ENCODE measurements around the gene ALOX5.
"Not testable (repeated sequence)": the region's sequence is repeated elsewhere in the genome, so short reads cannot be mapped to it uniquely, and the experiment has no call there.

The ALOX5 gene

DNA sequence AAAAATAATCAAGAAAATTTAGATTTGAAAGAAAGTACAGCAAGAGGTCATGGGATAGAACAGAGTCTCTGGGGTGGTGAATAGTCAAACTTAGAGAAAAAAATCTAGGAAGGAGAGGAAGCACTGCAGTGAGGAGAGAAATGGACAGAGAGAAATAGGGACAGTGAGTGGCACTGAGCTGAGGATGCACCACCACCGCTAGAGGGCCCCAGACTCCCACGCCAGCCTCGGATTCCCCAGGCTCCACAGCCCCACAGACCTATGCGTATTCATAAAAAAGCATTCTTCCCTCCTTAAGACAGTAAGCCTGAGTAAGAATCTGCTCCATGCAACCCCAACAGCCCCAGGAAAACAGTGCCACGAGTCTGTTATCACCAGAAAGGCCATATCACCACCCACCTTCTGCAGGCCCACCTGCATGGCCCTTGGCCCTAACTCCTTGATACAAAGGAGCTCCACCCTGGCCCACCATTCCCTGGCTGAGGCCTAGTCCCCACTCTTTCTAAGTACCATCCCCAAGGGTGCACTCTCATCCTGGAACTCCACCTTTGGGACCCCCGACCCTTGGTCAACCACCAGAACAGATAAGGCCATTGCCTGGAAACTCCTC, 91.0 kb downstream of the ALOX5 start:
- peak in 45 of 51 donors; percentile 9 to 88 (median 61) for DNase-seq

DNA sequence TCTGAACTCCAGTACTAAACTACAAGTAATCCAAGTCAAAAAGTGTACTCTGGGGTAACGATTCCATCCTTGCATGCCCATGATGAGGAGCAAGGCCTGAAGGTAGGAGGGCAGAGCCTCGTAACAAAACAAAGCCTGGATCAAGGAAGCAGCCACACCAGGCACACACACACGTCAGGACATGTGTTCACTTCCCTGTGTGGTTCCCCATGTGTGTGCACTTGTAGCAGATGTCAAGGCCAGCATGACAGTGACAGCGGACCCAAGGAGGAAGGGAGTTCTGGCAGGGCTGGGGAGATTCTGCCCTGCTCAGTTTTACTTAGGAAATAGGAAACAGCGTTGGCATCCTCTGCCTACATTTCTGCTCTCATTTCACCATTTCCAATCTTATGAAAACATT, 92.8 kb downstream of the ALOX5 start:
- DNase-seq = no peak

GRCh38 chr10:45468079-45468478, 94.1 kb downstream of the ALOX5 start:
- DNase-seq = no peak

- peak in 1 of 51 donors; percentile 18 for DNase-seq
Measured at GRCh38 chr10:45470098-45471012, 96.3 kb downstream of the ALOX5 start.

- DNase-seq = no peak
Measured at GRCh38 chr10:45471059-45471458, 97.0 kb downstream of the ALOX5 start.

- DNase-seq = no peak
Measured at GRCh38 chr10:45471531-45472310, 97.7 kb downstream of the ALOX5 start.

DNA sequence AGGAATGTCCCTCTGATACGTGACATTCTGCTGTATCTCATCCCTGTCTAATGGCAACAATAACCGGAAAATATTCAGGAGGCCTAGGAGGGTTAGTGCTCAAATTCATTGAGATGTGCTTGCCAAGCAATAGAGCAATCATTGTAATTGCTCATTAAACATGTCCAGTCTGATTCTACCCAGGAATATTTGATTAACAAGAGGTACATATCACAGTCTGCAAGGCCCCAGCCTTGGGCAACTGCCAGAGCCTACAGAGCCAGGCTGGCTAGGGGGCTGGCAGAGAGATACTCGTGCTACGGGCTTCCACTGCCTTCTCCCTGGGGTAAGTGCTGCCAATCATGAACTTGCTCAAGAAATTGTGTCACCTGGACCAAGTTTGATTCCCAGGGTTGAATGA, 99.1 kb downstream of the ALOX5 start:
- DNase-seq = no peak

DNA sequence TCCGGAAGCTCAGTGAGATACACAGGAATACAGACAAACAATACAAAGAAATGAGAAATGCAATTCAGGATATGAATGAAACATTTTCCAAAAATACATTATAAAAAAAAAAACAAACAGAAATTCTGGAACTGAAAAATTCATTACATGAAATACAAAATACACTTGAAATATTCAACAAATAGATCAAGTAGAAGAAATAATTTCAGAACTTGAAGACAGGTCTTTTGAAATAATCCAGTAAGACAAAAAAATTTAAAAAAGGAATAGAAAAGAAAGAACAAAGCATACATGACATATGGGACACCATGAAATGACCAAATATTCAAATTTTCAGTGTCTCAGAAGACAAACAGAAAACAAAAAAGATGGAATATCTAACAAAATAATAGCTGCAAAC, 102.5 kb downstream of the ALOX5 start:
- DNase-seq = no peak

DNA sequence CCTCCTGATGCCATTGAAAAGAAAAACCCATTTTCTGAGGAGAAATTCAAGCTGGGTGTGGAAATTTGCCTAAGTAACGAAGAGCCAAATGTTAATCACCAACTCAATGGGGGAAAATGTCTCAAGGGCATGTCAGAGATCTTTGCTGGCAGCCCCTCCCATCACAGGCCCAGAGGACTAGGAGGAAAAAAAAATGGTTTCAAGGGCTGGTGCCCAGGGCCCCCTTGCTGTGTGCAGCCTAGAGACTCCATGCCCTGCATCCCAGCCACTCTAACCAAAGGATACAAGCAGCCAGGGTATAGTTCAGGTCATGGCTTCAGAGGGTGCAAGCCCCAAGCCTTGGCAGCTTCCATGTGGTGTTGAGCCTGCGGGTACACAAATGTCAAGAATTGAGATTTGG, 106.3 kb downstream of the ALOX5 start:
- no peak for DNase-seq

DNA sequence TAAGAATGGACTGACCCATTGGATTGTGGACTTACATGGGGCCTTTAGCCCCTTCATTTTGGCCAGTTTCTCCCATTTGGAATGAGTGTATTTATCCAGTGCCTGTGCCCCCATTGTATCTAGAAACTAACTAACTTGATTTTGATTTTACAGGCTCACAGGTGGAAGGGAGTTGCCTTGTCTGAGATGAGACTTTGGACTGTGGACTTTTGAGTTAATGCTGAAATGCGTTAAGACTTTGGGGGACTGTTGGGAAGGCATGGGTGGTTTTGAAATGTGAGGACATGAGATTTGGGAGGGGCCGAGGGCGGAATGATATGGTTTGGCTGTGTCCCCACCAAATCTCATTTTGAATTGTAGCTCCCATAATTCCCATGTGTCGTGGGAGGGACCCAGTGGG, 107.1 kb downstream of the ALOX5 start:
- DNase-seq = not testable (repeated sequence)

- DNase-seq = no peak
Measured at GRCh38 chr10:45483002-45483401, 109.0 kb downstream of the ALOX5 start.

DNA sequence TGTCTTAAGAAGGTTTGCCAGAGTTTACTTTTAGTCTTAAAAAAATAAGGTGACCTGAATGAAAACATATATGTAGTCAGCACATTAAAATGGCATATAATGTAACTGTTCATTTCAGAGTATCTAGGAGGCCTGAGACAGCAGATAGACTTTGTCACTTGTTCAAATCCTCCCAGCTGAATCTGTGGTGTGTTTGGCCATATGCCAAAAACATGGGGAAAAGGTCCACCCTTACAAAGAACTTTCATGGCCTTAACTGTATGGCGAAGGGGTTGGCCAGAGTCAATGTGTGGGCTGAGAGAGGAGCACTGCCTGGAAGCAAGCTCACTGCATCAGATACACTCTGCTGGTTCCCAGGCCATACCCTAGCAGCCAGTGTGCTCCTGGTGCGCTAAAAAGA, 113.7 kb downstream of the ALOX5 start:
- DNase-seq = no peak

GRCh38 chr10:45488365-45488764, 114.3 kb downstream of the ALOX5 start:
- no peak for DNase-seq

DNA sequence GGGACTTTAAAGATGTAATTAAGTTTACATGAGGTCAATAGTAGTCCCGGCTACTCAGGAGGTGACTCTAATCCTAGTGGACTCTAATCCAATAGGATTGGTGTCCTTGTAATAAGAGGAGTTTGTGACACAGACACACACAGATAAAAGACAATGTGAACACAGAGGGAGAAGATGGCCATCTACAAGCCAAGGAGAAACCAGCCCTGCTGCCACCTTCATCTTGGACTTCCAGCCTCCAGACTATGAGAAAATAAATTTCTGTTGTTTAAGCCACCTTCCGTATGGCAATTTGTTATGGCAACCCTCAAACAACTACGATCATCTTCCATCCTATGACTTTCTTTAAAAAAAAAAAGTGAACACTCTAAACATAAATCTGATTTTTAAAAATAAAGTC, 116.3 kb downstream of the ALOX5 start:
- DNase-seq = no peak

- no peak for DNase-seq
Measured at GRCh38 chr10:45491061-45491460, 117.0 kb downstream of the ALOX5 start.

Measured in hypothalamus (tissue), 51 donors.